ENCODE data around the gene PSMD14. TPM values are rescaled to one million over a fixed set of nuclear protein-coding genes. Genes with fewer than 3 reads are reported as not detected.

The PSMD14 gene
- total RNA-seq, 2 donors from 2014 or later: 25.3 to 33.3 TPM

DNA sequence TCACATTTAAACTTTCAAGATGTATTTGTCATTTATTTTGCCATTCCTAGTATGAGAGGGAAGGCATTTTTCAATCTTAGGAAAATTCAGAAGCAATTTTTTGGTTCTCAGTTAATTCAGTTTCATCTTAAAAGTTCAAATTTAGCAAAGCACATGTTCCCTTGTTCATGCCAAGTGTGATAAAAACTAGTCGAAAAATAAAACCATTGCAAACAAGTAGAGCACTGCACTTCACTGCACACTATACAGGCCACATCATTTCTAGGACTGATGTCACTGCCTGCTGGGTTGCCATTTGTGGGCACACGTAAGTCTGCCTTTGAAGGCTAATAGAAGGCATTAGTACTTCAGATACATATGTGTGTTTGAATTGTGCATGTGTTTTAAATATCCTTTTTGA lies 122.2 kb downstream of the PSMD14 start:
- peaks cover 0 to 9% of the 10 kb centered on the region in 2 donors for H3K9me3 ChIP-seq
- H3K27ac ChIP-seq: no peak overlapping the region
- peaks cover 23 to 29% of the 10 kb centered on the region in 2 donors for H3K27me3 ChIP-seq
- H3K4me3 ChIP-seq: no peak overlapping the region
- no peak for DNase-seq (ENCODE audit: low spot score)
- H3K4me1 ChIP-seq: peaks cover 0 to 14% of the 10 kb centered on the region in 2 donors
- TF ChIP-seq, protein P1, sequence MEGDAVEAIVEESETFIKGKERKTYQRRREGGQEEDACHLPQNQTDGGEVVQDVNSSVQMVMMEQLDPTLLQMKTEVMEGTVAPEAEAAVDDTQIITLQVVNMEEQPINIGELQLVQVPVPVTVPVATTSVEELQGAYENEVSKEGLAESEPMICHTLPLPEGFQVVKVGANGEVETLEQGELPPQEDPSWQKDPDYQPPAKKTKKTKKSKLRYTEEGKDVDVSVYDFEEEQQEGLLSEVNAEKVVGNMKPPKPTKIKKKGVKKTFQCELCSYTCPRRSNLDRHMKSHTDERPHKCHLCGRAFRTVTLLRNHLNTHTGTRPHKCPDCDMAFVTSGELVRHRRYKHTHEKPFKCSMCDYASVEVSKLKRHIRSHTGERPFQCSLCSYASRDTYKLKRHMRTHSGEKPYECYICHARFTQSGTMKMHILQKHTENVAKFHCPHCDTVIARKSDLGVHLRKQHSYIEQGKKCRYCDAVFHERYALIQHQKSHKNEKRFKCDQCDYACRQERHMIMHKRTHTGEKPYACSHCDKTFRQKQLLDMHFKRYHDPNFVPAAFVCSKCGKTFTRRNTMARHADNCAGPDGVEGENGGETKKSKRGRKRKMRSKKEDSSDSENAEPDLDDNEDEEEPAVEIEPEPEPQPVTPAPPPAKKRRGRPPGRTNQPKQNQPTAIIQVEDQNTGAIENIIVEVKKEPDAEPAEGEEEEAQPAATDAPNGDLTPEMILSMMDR (IDR thresholded peaks at IDR 0.05): no peak
- no peaks in the 10 kb centered on the region for H3K36me3 ChIP-seq

DNA sequence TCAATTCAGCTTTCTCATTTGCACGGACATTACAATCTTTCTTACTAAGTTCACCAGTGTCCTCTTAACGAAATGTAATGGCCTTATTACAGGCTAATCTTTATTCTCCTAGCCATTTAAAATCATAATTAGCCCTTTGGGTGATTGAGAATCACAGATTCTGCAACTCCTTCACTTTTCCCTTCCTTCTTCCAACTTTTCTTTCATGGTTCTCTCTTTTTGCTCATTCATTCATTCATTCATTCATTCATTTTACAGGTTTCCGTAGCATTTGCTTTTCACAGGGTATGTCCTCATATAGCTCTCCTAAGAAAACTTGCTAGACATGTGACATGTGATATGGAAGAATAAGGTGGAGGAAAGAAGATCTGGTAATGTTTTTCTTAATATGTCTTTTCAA lies 123.9 kb downstream of the PSMD14 start:
- H3K4me3 ChIP-seq: no peak overlapping the region
- no peaks in the 10 kb centered on the region for H3K36me3 ChIP-seq
- peaks cover 0 to 17% of the 10 kb centered on the region in 2 donors for H3K9me3 ChIP-seq
- H3K4me1 ChIP-seq: peaks cover 0 to 8% of the 10 kb centered on the region in 2 donors
- no peak for DNase-seq (ENCODE audit: low spot score)
- peaks cover 12% of the 10 kb centered on the region in 2 donors for H3K27me3 ChIP-seq
- no peak overlapping the region for H3K27ac ChIP-seq
- TF ChIP-seq, protein P1 (IDR thresholded peaks at IDR 0.05): no peak

DNA sequence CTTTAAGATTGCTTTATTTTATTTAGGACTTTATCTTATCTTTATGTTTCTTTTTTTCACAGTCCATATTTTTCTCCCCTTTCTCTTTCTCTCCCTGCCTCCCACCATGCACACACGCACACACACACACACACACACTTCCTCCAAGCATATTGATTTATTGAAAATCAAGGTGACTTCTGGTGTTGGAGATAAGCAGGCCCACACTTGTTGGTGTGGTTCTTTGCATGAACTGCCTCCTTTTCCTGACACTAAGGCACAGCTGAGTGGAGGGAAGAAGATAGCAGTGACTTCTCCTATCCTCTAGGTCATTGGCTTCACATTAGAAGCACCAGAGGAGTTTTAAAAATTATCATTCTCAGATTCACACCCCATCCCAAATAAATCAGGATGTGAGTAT lies 125.9 kb downstream of the PSMD14 start:
- TF ChIP-seq, protein P1 (IDR thresholded peaks at IDR 0.05): no peak
- Histone ChIP-seq H3K9me3 (peaks cover 0 to 17% of the 10 kb centered on the region in 2 donors), H3K36me3 (no peaks in the 10 kb centered on the region), H3K4me3 (no peak overlapping the region), H3K4me1 (no peaks in the 10 kb centered on the region), H3K27me3 (no peaks in the 10 kb centered on the region), H3K27ac (no peak overlapping the region)
- no peak for DNase-seq (ENCODE audit: low spot score)

DNA sequence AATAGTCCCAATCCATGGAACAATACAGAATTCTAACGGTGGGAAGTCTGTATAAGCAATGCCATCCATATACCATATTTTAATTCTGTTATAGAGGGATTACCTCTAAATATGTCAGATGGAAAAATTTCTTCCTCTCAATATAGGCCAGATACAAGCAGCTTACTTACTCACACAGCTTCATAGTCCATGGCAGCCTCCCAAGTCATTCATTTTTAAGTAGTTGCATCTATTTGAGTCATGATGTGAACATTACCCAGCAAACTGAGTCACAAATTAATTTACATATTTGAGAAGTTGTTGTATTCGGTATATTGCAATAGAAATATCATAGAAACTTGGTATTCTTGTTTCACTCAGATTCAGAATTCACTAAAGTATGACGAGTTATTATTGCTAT lies 128.2 kb downstream of the PSMD14 start:
- TF ChIP-seq, protein P1 (IDR thresholded peaks at IDR 0.05): no peak
- no peaks in the 10 kb centered on the region for H3K4me1 ChIP-seq
- H3K36me3 ChIP-seq: no peaks in the 10 kb centered on the region
- DNase-seq (ENCODE audit: low spot score): no peak
- peaks cover 0 to 17% of the 10 kb centered on the region in 2 donors for H3K9me3 ChIP-seq
- H3K4me3 ChIP-seq: no peak overlapping the region
- no peak overlapping the region for H3K27ac ChIP-seq
- no peaks in the 10 kb centered on the region for H3K27me3 ChIP-seq

DNA sequence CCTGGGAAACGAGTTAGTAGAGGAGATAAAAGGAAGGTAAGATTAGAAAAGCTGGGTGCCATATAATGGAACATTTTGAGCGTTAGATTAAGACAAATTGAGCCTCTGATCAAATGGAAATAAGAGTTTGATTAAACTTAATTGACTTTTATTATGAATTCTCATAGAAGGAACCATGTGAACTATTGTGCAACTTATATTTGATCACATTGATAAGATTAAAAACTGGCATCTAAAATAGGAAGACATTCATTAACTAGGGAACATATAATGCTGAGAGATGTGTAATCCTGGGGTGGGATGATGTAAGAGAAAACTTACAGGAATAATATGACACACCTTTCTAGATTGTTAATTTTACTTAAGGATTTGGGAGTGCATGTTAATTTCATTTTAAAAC lies 130.4 kb downstream of the PSMD14 start:
- no peak for DNase-seq (ENCODE audit: low spot score)
- no peak overlapping the region for H3K4me3 ChIP-seq
- no peaks in the 10 kb centered on the region for H3K4me1 ChIP-seq
- TF ChIP-seq, protein P1 (IDR thresholded peaks at IDR 0.05): no peak
- no peak overlapping the region for H3K27ac ChIP-seq
- H3K9me3 ChIP-seq: peaks cover 0 to 17% of the 10 kb centered on the region in 2 donors
- no peaks in the 10 kb centered on the region for H3K36me3 ChIP-seq
- H3K27me3 ChIP-seq: no peaks in the 10 kb centered on the region

DNA sequence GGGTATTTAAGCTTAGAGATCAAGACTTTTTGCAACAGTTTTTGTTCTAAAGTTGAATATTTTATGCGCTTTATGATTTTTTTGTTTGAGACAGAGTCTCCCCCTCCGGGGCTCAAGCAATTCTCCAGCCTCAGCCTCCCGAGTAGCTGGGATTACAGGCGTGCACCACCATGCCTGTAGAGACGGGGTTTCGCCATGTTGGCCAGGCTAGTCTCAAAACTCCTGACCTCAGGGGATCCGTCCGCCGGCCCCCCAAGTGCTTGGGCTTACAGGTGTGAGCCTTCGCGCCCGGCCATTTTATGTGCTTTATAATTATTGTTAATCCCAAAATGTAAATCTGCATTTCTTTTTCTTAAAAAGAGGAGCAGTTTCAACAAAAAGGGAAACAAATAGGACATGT lies 136.9 kb downstream of the PSMD14 start:
- no peak for DNase-seq (ENCODE audit: low spot score)
- H3K27me3 ChIP-seq: no peaks in the 10 kb centered on the region
- H3K4me1 ChIP-seq: no peaks in the 10 kb centered on the region
- H3K36me3 ChIP-seq: no peaks in the 10 kb centered on the region
- no peaks in the 10 kb centered on the region for H3K9me3 ChIP-seq
- H3K4me3 ChIP-seq: no peak overlapping the region
- H3K27ac ChIP-seq: no peak overlapping the region
- TF ChIP-seq, protein P1 (IDR thresholded peaks at IDR 0.05): no peak

Data from right atrium auricular region (tissue), 2 donors.